Measurements from ENCODE around the gene STX4. TPM values are rescaled to one million over a fixed set of nuclear protein-coding genes. Genes with fewer than 3 reads are reported as not detected.

Gene STX4, protein sequence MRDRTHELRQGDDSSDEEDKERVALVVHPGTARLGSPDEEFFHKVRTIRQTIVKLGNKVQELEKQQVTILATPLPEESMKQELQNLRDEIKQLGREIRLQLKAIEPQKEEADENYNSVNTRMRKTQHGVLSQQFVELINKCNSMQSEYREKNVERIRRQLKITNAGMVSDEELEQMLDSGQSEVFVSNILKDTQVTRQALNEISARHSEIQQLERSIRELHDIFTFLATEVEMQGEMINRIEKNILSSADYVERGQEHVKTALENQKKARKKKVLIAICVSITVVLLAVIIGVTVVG
- 60.0 to 76.0 TPM (median 70.3 TPM) in 5 replicates for total RNA-seq (2022; extraction: Qiagen RNA extraction)

DNA sequence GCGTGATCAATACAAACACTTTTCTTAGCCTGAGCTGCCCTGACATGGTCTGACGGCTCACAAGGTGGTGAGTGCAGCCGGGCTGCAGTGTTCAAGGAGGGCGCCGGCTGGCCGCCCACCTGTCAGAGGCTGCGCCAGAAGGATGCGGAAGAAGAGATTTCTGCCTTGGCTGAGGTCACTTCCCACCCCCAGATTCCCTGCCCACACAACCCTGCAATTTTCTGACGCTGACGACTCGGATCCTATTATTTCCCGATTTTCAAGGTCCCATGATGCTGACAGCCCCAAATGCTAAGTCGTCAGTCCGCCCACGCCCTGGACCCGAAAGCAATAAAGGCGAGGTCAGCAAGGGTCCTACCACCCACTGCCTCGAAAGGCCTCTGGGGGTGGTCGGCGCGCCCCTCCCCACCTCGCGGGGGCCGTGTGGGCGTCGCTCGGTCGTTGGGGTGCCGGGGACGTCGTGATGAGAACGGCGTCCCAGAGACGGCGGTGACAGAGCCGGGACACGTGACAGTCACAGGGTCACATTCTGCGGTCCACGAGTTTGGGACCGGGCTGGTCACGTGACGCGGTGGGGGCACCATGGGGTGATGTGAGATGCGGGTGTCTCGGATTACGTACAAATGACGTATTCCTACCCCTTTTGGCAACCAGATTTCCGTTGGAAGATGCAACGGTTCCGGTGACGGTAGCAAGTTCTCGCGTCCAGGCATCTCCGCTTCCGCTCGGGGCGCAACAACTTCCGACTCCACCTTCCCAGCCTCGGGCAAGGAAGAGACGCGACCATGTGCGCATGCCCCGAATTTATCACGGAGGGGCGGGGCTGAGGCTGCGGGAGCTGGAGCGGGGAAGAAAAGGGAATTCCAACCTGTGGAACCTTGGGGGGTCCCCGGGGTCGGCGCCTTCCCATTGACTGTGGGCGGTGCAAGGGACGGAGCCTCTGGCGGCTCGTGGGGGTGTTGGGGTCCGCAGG lies at the start of gene STX4:
Gene STX4 (plus strand): TSS at position 823 of the 973 bp plus-strand sequence. CDS start 248 bp downstream, outside the sequence.

DNA sequence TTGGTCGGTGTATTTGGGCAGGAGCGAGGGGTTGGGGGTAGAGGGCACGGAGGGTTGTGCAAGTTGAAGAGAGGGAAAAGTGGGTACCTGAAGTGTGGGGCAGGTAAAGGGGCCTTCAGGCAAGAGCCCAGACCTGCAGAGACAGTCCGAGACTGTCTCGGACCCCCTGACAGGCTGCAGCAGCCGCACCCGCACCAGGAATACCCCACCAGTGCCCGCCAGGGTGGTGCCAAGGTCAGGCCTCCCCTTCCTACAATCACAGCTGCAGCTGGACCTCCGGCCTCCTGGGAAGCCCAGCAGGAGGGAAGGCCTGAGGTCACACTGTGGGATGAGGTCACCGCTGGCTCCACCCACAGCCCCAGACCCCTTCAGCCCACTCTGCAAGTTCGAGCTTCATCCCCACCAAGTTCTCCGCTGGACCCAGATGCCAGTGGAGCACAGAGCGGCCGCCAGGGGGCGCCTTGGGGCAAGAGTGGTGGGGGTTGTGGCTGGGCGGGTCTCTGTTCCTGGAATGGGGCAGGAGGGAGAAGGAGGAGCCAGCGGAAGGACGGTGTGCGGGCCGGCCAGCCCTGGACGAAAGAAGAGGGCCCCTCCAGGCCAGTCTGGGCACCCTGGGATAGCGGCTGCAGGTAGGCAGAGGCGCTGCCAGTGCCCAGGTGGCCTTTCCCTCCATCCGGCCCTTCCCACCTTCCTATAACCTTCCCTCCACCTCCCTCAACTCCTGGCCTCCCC lies 48.5 kb upstream of the STX4 start, which contains the start of gene HSD3B7:
Gene HSD3B7 (plus strand): TSS at position 539 of the 732 bp plus-strand sequence. CDS start 452 bp downstream, outside the sequence.

DNA sequence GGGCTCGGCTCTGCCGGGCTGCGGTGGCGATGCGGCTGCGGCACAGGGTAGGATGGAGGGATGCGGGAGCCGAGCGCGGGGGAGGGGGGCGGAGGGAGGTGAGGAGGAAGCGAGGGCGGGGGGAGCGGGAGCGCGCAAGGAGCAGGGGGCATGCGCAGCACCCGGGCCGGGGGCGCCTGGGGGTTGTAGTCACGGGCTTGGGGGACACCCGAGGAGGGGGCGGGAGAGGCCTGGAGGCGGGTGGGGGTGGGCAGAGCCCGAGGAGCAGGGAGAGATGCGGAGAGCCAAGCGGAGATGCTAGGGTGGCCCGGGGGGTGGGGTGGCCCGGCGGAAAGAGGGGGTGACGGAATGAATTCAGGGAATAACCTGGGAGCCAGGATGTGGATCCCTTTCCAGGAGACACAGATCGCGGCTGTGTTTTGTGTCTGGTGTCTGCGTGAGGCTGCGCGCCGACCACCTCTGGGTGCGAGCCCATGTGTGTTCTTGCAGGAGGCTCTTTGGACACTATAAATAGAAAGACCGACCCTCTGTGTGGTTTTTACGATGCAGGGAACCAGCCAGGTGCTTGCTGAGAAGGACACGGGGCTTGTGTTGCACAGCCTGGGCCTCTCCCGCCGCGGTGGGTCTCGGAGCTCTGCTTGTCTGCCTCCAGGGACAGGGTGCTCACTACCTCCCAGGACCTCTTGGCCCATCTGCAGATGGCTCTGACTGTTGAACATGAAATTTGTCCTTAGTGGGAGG lies 22.6 kb upstream of the STX4 start, which contains the start of gene STX1B:
Gene STX1B (minus strand): TSS at position 54 of the 741 bp plus-strand sequence. CDS start 242 bp downstream, outside the sequence.

DNA sequence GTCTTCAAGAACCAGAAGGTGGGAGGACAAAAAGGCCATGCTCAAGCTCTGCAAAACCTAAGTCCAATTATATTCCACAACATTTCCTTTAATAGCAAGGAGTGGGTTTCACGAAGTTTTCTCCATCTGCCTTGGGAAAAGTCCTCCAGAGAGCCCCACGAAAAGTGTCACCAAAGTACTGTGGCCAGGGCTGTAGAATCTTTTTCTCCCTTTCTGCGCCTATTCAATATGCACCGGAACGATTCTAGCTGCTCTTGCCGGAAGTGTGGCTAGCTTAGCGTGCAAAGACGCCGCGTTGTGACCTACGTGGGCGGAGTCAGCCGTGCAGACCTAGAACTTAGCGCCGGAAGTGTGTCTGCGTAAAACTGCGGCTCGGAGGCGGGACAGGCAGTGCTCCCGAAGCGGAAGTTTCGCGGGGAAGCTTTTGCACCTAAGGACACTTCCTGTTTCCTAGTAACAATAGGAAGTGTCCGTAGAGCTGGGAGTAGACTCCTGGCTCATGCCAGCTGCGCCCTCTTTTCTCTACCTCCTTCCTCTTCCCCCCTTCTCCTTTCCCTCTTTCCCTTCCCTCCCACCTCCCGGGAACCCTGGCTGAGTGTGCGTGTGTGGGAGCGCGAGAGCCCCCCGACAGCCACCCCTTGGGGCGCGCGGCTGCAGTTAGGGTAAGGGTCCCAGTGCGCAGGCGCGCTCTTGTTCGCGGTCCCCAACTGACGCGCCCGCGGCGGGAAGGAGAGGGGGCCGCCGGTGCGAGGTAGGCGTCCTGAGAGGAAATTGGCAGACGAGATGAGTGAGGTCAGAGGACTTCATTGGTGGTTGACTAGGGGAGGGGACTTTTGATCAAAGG lies 40.8 kb downstream of the STX4 start, which contains the start of the genes ZNF646 and ZNF668:
Gene ZNF646 (plus strand): TSS at position 453 of the 844 bp plus-strand sequence. CDS start 1,903 bp downstream, outside the sequence.
Gene ZNF668 (minus strand): TSS at position 271 of the 844 bp plus-strand sequence. CDS start 9,781 bp downstream, outside the sequence.

DNA sequence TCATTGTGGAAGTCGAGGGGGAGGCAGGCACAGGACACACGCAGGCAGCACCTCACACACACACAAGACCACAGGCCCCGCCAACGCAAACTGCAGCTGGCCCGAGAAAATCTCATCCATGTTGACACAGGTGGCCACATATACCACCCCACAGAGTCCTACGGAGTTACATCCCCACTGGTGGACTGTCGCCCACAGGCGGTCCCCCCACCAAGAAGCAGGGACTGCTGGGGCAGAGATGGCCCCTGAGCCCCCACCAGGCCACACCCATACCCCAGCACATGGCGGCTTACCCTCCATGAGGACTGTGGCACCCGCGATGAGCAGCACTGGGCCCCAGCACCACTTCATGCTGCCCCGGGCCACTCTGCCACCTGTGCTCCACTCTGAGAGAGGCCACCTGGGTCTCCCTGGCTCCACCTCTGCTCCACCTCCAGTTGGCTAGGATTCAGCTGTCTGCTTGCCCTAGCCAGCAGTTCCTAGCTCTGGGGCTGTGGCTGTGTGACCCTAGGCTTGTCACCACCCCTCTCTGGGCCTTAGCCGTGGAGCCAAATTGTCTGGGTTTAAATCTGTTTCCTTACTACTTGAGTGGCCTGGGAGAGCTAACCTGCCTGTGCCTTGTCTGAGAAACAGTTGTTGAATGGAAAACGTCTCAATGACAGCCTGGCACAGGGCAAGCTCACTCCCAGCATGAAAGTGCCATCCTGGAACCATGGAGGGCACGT lies 55.3 kb downstream of the STX4 start, which contains the start of gene PRSS53:
Gene PRSS53 (minus strand): TSS at position 485 of the 725 bp plus-strand sequence. CDS start 134 bp downstream, at position 351.

Other genes with a start within 250 kb of the STX4 start
- gene ZNF629, start 246.4 kb upstream of the STX4 start, total RNA-seq (2022; extraction: Qiagen RNA extraction): 15.1 to 17.9 TPM (median 16.2 TPM) in 5 replicates
- gene BCL7C, start 139.5 kb upstream of the STX4 start, total RNA-seq (2022; extraction: Qiagen RNA extraction): 24.4 to 39.0 TPM (median 37.0 TPM) in 5 replicates
- gene CTF1, start 136.9 kb upstream of the STX4 start, total RNA-seq (2022; extraction: Qiagen RNA extraction): 0.09 to 0.18 TPM (median 0.13 TPM) in 5 replicates
- 13.9 to 22.2 TPM (median 20.1 TPM) in 5 replicates for gene FBXL19, start 110.0 kb upstream of the STX4 start, total RNA-seq (2022; extraction: Qiagen RNA extraction)
- gene ORAI3, start 84.5 kb upstream of the STX4 start, total RNA-seq (2022; extraction: Qiagen RNA extraction): 10.1 to 17.2 TPM (median 14.7 TPM) in 5 replicates
- 16.0 to 22.1 TPM (median 21.3 TPM) in 5 replicates for gene SETD1A, start 75.8 kb upstream of the STX4 start, total RNA-seq (2022; extraction: Qiagen RNA extraction)
- gene HSD3B7, start 48.4 kb upstream of the STX4 start, total RNA-seq (2022; extraction: Qiagen RNA extraction): 13.0 to 16.0 TPM (median 15.0 TPM) in 5 replicates
- gene STX1B, start 22.9 kb upstream of the STX4 start, total RNA-seq (2022; extraction: Qiagen RNA extraction): 1.5 to 1.9 TPM (median 1.7 TPM) in 5 replicates
- 11.6 to 22.1 TPM (median 15.2 TPM) in 5 replicates for gene ZNF668, start 40.7 kb downstream of the STX4 start, total RNA-seq (2022; extraction: Qiagen RNA extraction)
- 7.5 to 12.1 TPM (median 10.1 TPM) in 5 replicates for gene ZNF646, start 40.9 kb downstream of the STX4 start, total RNA-seq (2022; extraction: Qiagen RNA extraction)
- 1.1 to 3.1 TPM (median 1.4 TPM) in 5 replicates for gene PRSS53, start 55.4 kb downstream of the STX4 start, total RNA-seq (2022; extraction: Qiagen RNA extraction)
- gene VKORC1, start 61.2 kb downstream of the STX4 start, total RNA-seq (2022; extraction: Qiagen RNA extraction): 99.7 to 146 TPM (median 144 TPM) in 5 replicates
- gene BCKDK, start 74.8 kb downstream of the STX4 start, total RNA-seq (2022; extraction: Qiagen RNA extraction): 40.3 to 51.5 TPM (median 48.2 TPM) in 5 replicates
- 35.4 to 40.3 TPM (median 39.2 TPM) in 5 replicates for gene KAT8, start 84.1 kb downstream of the STX4 start, total RNA-seq (2022; extraction: Qiagen RNA extraction)
- 0.41 to 0.76 TPM (median 0.57 TPM) in 5 replicates for gene PRSS8, start 102.2 kb downstream of the STX4 start, total RNA-seq (2022; extraction: Qiagen RNA extraction)
- gene PRSS36, start 116.5 kb downstream of the STX4 start, total RNA-seq (2022; extraction: Qiagen RNA extraction): 0.58 to 1.1 TPM (median 0.72 TPM) in 5 replicates
- 507 to 553 TPM (median 516 TPM) in 5 replicates for gene FUS, start 146.6 kb downstream of the STX4 start, total RNA-seq (2022; extraction: Qiagen RNA extraction)
- 25.7 to 50.2 TPM (median 42.9 TPM) in 5 replicates for gene PYCARD, start 169.2 kb downstream of the STX4 start, total RNA-seq (2022; extraction: Qiagen RNA extraction)
- 0.02 to 0.07 TPM (median 0.02 TPM) in 5 replicates for gene TRIM72, start 180.6 kb downstream of the STX4 start, total RNA-seq (2022; extraction: Qiagen RNA extraction)
- gene PYDC1, start 183.6 kb downstream of the STX4 start, total RNA-seq (2022; extraction: Qiagen RNA extraction): not detected in 5 replicates
- gene ITGAM, start 226.4 kb downstream of the STX4 start, total RNA-seq (2022; extraction: Qiagen RNA extraction): 1.4 to 2.8 TPM (median 2.4 TPM) in 5 replicates